GM19240 (cell line): ENCODE results near the gene UBR3.

Experiments used
- DNase-seq: peaks from one replicate; pipeline ENCODE4 v3.0.0; 2011; ENCODE audit warnings: low spot score; ENCODE audit not compliant: insufficient read length

UBR3 gene

DNA sequence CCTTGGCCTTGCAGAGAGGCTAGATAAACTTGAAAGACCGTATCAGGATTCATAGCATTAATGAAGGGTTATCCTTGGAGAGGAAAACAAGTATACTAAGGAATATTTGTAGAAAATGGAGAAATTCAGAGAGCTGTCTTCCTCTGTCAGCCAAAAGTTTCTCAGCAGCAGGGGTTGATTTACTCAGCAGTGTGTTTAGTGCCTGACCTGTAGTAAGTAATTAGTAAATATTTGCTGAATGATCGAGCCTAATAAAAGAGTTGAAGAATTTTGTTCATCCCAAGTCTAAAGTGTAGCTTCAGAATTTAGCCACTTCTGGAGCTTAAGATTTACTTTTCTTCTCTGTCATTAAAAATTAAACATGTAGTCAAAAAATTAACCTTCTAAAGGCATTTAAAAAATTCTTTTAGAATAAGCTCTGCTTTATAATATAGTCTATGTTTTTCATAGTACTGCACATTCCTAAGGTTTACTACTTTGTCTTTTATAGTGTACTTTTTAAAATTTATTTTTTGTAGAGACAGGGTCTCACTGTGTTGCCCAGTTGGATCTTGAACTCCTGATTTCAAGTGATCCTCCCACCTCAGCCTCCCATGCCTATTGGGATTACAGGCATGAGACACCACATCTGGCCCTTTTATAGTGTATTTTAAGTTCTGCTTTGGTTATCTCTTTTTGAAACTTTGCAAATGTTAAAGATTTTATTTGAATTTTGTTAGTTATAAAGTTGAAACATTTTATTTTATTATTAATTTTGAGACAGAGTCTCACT, 212.3 kb downstream of the UBR3 start:
- no peak for DNase-seq

DNA sequence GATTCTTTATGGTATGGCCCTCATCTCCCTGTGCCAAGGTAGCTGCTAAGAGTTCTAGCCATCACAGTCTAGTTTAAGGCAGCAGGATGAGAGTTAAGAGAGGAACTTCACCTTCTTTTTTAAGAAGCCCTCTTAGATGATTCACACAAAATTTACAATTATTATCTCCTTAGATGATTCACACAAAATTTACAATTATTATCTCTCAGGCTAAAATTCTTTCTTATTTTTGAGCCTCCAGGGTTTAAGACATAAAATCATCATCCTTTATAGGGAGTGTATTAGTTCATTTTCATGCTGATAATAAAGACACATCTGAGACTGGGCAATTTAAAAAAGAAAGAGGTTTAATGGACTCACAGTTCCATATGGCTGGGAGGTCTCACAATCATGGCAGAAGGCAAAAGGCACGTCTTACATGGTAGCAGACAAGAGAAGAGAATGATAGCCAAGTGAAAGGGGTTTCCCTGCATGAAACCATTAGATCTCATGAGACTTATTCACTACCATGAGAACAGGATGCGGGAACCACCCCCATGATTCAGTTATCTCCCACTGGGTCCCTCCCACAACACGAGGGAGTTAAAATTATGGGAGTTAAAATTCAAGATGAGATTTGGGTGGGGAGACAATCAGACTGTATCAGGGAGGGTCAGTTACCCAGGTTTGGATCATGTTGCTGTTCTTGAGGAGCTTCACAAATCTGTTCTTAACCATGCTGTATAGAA, 217.7 kb downstream of the UBR3 start:
- no peak for DNase-seq

DNA sequence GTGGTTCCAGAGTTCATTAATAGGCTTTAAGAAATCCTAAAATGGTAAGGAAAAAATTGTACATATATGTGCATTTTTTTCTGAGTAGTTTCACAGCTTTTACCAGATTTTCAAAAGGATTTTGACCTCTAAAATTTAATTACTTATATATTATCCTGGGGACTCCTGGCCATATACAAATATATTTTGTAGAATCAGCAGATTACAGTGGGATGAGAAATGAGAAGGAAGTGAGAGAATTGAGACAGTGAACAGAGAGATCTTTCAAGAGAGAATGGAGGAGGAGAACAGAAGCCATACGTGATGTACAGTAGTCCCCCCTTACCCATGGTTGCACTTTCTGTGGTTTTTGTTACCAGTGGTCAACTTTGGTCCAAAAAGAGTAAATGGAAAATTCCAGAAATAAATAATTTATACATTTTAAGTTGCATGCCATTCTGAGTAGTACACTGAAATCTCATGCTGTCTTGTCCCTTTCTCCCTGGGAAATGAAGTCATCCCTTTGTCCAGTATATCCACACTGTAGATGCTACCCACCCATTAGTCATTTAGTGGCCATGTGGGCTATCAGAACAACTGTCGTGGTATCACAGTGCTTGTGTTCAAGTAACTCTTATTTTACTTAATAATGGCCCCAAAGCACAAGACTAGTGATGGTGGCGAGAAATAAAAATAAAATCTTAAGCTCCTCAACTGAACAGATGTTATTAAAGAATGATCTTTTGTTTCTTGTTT, 220.2 kb downstream of the UBR3 start:
- DNase-seq, result no peak

DNA sequence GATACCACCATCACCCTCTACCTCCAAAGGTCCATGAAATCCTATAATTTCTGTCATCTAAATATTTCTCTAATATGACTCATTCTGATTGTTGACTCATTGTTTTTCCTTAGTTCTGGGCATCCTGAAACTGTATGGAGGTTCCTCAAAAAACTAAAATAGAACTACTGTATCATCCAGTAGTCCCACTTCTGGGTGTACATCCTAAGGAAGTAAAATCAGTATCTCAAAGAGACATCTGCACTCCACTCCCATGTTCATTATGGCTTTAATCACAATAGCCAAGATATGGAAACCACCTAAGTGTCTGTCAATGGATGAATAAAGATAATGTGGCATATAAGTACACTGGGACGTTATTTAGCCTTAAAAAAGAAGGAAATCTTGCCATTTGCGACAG, 224.9 kb downstream of the UBR3 start:
- no peak for DNase-seq

DNA sequence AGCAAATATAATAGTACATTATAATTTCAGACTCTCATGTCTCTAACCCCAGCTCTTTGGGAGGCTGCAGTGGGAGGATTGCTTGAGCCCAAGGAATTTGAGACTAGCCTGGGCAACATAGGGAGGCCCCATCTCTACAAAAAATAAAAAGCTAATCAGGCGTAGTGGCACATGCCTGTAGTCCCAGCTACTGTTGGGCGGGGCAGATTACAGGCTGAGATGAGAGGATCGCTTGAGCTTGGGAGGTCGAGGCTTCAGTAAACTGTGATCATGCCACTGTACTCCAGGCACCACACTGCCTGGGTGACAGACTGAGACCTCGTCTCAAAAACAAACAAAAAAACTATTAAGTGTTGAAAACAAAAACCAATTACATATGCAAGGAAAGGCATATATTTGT, 227.7 kb downstream of the UBR3 start:
- DNase-seq, result no peak

DNA sequence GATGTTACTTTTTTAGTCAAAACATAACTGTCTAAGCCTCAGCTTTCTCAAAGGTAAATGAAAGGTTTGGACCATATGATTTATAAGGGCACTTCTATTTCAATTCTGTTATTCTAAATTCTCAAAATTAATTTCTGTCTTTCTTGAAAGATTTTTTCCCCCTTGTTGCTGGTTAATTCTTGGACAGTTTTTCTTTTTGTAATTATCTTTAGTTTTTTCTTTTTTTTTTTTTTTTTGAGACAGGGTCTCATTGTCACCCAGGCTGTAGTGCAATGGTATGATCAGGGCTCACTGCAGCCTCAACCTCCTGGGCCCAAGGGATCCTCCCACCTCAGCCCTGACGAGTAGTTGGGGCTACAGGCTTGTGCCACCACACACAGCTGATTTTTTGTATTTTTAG, 229.6 kb downstream of the UBR3 start:
- DNase-seq, result no peak

DNA sequence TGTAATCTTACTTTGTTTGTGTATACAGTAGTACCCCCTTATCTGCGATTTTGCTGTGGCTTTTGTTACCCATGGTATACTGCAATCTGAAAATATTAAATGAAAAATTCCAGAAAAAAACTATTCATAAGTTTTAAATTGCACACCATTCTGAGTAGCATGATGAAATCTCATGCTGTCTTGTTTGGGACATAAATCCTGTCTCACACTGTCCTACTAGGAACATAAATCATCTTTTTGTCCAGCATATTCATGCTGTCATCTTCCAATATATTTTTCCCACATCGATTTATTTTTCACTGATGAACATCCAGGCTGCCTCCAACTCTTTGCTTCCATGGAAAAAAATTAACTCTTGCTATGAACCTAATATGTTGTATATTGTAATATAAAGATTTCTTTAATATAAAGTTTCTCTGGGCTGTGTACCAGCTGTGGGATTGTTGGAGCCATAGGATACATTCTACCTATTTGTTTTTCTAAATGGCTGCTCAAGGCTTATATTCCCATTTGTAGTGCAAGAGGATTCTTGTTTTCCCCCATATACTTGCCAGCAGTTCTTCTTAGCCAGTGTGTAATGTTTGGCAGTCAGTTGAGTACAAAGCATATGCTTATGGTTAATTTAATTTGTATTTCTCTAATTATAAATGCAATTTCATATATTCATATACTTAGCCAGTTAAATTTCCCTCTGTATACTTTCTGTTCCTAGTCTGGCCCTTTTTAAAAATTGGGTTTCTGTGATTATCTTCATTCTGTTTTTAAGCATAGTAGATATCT, 236.4 kb downstream of the UBR3 start:
- no peak for DNase-seq

DNA sequence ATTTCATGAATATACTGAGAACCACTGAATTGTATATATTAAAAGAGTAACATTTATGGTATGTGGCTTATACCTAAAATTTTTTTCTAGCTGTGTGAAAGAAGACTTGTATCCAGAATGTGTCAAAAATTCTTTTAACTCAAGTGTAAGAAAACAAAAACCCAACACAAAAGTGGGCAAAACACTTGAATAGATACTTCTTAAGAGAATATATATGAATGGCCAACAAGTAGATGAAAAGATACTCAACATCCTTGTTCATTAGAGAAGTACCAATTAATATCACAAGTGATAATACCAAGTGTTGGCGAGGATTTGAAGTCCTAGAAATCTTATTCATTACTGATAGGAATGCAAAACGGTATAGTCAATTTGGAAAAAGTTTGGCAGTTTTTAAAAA, 243.5 kb downstream of the UBR3 start:
- DNase-seq, result no peak

DNA sequence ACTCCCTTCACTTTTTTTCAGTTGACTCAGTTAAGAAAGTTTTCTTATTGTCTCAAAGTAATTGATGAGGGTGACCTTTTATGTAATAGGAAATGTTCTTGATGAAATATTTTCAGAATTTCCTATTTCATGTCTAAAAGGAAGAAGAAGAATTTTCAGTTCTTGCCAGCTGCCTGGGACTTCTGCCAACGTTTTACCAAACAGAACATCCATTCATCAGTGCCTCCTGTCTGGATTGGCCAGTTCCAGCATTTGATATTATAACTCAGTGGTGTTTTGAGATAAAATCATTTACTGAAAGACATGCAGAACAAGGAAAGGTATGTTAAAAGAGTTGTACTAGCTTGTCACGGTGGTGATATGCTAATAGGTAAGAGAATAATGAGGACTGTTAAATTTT, 246.0 kb downstream of the UBR3 start:
- DNase-seq, result no peak

DNA sequence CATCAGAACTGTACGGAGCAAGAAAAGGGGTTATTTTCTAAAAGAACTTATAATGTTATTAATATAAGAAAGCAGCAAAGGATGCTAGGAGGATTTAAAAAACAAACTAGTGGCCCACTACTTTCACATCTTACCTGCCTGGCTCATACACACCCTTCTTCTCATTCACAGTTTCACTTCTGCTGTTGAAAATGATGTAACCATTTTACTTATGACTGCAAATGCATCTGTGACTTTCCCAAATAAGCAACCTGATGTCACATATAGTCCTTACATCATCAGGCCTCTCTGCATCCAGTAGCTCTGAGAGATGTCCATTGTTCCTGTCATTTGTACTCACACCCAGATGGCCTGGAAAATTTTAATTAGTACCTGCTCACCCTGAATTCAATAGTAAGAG, 248.9 kb downstream of the UBR3 start:
- DNase-seq, result no peak

DNA sequence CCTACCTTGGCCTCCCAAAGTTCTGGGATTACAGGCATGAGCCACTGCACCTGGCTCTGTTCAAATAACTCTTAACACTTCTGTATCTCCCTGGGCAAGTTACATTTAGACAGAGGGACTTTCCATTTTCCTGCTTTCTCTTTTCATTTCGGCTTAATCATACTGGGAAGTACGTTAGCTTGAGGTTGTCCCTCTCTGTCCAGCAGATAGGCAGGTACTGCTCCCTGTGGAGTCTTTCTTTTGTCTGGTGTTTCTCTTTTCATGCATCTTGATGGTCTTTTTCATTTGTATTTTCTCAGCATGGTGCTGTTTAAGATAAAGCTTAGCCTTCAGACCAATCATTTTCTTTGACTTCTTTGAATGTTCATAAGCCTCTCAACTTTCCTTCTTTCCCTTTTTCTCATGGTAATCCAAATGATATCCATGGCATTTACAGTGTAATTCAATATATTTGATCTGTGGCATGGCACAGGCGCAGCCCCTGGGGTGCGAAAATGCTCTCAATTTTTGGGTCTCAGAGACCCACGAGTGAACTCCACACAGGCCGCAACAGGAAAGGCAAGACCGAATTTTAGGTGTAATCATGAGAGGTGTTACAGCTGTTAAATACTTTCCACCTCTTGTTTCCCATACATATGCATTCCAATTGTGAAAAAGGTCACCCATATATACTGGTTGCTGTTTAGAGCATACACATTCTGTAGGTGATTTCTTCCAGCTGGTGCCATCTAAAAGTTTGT, 250.7 kb downstream of the UBR3 start:
- DNase-seq, result no peak

DNA sequence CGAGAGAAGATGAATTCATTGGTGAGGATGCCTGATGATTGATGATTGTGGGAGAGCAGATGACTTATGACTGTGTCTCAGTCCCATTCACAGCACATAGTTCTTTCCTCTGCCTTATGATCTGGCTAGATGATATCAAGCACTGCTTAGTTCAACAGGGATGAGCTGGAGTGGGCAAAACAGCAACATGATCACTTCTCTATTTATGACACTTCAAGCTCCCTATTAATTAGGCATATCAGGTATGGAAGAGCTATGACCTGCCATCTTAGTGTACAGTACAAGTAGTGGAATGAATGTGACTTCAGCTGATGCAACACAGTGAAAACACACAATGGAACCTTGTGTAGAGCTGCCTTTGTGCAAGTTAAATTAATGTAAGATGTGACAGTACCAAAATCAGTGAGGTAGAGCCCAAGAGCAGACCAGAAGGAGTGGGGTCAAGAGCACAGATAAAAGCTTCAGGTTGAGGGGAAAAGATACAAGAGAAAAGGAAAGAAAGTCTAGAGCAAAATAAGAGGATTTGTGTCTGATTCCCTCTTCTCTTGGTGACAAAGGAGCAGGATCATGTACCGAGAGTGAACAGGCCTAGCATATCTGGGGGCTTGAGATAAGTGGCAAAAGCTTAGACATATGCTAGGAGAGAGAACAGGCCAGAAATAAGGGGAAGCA, 257.7 kb downstream of the UBR3 start:
- no peak for DNase-seq

DNA sequence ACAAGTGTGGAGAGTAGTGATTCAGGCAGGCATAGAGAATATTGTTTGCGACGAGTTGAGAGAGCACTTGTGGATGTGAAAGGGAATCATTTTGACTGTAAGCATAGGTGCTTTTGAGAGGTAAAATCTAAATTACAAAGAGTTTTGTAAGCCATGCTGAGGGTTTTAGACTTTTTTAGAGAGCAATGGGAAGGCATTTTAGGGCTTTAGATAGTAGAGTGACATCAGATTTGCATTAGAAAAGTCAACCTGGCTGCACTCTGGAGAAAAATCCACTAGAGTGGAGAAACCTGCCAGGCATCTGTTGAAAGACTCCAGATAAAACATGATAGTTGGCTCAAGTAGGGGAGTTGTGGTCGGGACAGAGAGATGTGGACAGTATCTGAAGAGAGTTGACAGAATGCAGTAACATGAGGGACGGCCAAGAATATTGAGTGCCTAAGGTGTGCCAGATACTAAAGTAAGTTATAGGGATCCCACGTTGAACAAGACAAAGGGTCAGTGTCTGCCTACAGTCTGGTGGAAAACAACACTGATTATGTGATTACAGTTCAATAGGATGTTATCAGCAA, 258.9 kb downstream of the UBR3 start:
- no peak for DNase-seq

DNA sequence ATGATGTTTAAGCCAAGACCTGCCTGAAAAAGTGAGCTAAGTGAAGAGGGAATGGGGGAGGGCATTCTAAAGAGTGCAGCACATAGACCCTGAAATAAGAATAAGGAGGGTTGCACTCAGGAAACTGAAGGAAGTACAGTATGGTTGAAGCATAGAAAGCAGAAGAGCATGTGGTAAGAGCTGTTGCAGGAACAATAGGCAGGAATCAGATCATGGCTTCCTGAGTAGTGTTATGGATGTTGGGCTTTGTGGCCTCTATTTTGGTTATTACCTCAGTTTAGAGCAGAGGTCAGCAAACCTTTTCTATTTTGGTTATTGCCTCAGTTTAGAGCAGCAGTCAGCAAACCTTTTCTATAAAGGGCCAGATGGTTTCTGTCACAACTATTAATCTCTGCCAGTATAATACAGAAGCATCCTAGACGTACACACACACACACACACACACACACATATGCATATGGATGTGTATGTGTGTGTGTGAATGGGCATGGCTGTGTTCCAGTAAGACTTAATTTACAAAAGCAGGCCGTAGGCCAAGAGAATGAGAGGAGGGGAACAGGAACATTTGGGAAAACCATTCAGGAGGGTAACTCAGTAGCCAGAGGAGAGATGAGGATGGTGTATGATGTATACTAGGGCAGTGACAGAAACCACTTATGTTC, 259.6 kb downstream of the UBR3 start:
- no peak for DNase-seq

DNA sequence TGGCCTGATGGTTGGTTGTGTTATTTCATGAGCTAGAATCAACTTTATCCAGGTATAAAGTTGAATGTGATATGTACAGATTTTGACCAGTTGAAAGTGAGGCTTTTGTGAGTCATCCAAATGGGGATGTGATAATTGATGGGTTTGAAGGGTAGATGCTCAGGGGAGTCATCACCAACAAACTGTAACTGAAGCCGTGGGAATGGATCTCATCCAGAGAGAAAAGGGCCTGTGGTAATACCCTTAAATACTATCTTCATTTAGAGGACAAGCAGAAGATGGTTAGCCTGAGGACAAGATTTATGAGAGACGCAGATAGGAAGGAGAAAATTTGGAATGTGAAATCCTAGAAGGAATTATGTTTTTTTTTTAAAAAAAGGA, 260.1 kb downstream of the UBR3 start:
- no peak for DNase-seq

DNA sequence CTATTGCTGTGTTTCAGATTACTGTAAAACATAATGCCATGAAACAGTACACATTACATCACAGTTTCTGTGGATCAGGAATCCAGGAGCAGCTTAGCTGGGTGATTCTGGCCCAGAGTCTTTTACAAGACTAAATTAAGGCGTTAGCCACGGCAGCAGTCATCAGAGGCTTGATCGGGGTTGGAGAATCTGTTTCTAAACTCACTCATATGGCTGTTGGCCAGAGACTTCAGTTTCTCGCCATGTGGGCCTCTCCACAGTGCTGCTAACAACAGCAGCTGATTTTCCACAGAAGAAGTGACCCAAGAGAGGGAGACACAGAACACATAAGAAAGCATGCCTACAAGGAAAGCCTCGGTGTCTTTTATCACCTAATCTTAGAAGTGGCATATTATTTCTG, 261.5 kb downstream of the UBR3 start:
- DNase-seq, result no peak

DNA sequence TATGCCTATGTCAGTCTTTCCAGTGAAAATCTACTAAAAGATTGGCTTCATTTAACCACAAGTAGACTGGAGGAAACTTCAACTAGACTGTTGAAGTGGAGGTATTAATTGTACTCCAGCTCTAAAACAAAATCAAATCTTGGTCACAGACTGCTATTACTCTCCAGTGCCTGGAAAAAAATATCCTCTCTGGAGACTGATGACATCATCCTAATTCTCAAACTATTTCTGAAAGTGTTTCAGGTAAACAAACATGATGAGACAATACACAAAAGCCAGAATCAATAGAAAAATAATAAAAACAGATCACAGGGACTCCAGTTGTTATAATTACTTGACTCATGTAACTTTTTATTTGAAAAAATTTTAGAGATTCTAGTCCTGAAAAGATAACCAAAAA, 263.0 kb downstream of the UBR3 start:
- no peak for DNase-seq

DNA sequence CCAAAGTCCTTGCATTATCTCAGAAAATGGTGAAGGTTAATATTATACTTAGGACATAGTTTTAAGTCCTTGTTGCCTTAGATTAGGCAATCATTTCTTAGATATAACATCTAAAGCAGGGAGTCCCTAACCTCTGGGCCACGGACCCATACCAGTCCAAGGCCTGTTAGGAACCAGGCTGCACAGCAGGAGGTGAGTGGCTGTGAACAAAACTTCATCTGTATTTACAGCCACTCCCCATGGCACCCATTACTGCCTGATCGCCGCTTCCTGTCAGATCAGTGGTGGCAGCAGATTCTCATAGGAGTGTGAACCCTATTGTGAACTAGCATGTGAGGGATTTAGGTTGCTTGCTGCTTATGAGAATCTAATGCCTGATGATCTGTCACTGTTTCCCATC, 264.2 kb downstream of the UBR3 start:
- DNase-seq, result no peak

DNA sequence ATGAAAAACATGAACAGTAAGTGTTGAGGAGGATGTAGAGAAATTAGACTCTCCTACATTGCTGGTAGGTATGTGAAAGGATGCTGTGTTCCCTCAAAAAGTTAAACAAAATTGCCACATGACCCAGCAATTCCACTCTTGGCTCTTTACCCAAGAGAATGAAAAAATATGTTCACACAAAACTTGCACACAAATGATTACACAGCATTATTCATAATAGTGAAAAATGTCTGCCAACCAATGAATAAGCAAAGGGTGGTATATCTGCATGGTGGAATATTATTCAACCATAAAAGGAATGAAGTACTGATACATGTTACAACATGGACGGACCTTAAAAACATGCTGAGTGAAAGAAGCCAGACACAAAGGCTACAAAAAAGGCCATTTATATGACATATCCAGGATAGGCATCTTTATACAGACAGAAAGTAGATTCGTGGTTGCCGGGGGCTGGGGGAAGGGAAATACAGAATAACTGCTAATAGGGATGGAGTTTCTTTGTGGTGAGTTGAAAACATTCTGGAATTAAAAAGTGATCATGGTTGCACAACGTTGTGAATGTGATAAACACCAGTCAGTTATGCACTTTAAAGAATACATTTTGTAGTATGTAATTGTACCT, 265.3 kb downstream of the UBR3 start:
- no peak for DNase-seq
